HepG2 (cell line): ENCODE data around the gene CD151. TPM values are rescaled to one million over a fixed set of nuclear protein-coding genes. Genes with fewer than 3 reads are reported as not detected.
A peak's percentile ranks its signal among the peaks of the same experiment; 100 is the strongest.

Source experiments
- CENPX ChIP-seq: sonication (generic); formaldehyde crosslinking; IDR thresholded peaks from 2 replicates; pipeline ENCODE4 v1.9.0; 2021; ENCODE audit warnings: mild to moderate bottlenecking, missing genetic modification reagents, moderate library complexity
- HOXA3 ChIP-seq: sonication (generic); formaldehyde crosslinking; IDR thresholded peaks from 2 replicates; pipeline ENCODE4 v1.5.0; 2020; ENCODE audit warnings: missing genetic modification reagents
- IKZF5 ChIP-seq: IDR thresholded peaks from 2 replicates; pipeline ENCODE4 v1.6.1; 2018; ENCODE audit warnings: missing genetic modification reagents, mild to moderate bottlenecking, missing compliant biosample characterization
- IRF1 ChIP-seq: sonication (generic); formaldehyde crosslinking; IDR thresholded peaks from 2 replicates; pipeline ENCODE4 v1.4.0; 2020; ENCODE audit warnings: low read depth, mild to moderate bottlenecking, missing genetic modification reagents
- KIAA2018 ChIP-seq: sonication (generic); formaldehyde crosslinking; IDR thresholded peaks from 2 replicates; pipeline ENCODE4 v1.5.0; 2020; ENCODE audit warnings: mild to moderate bottlenecking, missing genetic modification reagents, borderline replicate concordance
- MAFK ChIP-seq, 2 experiments: IDR thresholded peaks in 1 of 2; conservative IDR thresholded peaks in 1 of 2; 2 replicates each; pipeline ENCODE4 v1.6.1; 2011; ENCODE audit warnings: improper control_type of control experiment in 2 of 2, low read length in 2 of 2
- MATR3 ChIP-seq: sonication (generic); formaldehyde crosslinking; IDR thresholded peaks from 2 replicates; pipeline ENCODE4 v1.4.0; 2020; ENCODE audit warnings: missing genetic modification reagents
- MIXL1 ChIP-seq: IDR thresholded peaks from 2 replicates; pipeline ENCODE4 v1.6.1; 2016
- NFKBIZ ChIP-seq: IDR thresholded peaks from 2 replicates; pipeline ENCODE4 v1.6.1; 2018; ENCODE audit warnings: missing genetic modification reagents, missing compliant biosample characterization
- PRMT3 ChIP-seq: sonication (generic); formaldehyde crosslinking; IDR thresholded peaks from 2 replicates; pipeline ENCODE4 v1.8.1; 2022; ENCODE audit warnings: low read depth, mild to moderate bottlenecking, moderate library complexity, missing genetic modification reagents, borderline replicate concordance
- RAD51 ChIP-seq: fragments of 450-650 bp; IDR thresholded peaks from 2 replicates; pipeline ENCODE4 v1.6.1; 2016; ENCODE audit warnings: borderline replicate concordance
- SIN3B ChIP-seq: fragments of 150-350 bp; IDR thresholded peaks from 2 replicates; pipeline ENCODE4 v1.6.1; 2014; ENCODE audit warnings: low read length
- SIX1 ChIP-seq: sonication (generic); formaldehyde crosslinking; IDR thresholded peaks from 2 replicates; pipeline ENCODE4 v1.4.0; 2020; ENCODE audit warnings: missing genetic modification reagents, borderline replicate concordance
- SMC3 ChIP-seq: IDR thresholded peaks from 2 replicates; pipeline ENCODE4 v1.6.1; 2011; ENCODE audit warnings: low read length, improper control_type of control experiment
- SUZ12 ChIP-seq: fragments of 150-350 bp; IDR thresholded peaks from 2 replicates; pipeline ENCODE4 v1.6.1; 2014; ENCODE audit warnings: low read depth, low read length
- THAP9 ChIP-seq: sonication (generic); formaldehyde crosslinking; IDR thresholded peaks from 2 replicates; pipeline ENCODE4; 2020; ENCODE audit warnings: missing genetic modification reagents, mild to moderate bottlenecking, borderline replicate concordance
- ZNF367 ChIP-seq: sonication (generic); formaldehyde crosslinking; IDR thresholded peaks from 2 replicates; pipeline ENCODE4 v1.4.0; 2020; ENCODE audit warnings: missing genetic modification reagents, borderline replicate concordance
- polyA plus RNA-seq, 8 experiments: library from polyadenylated mRNA; depleted of rRNA in 3 of 8; stranded (reverse) in 7 of 8; unstranded in 1 of 8; fragments of >200 nt; fragmentation: Illumina TruSeq in 4 of 8; extraction: Trizol in 4 of 8; gene quantifications; 2 replicates each; pipeline versions ENCODE4 v1.2.1 to v1.2.3, GENCODE V29; 2011 to 2016; ENCODE audit warnings: low read depth in 4 of 8, missing spikeins in 1 of 8, mixed read lengths in 1 of 8; ENCODE audit not compliant: insufficient read depth in 1 of 8
- total RNA-seq, 5 experiments: library from RNA; depleted of rRNA; stranded (reverse); fragments of >200 nt; fragmentation: Illumina TruSeq; extraction: Trizol; gene quantifications; 2 replicates each; pipeline ENCODE4 v1.2.3, GENCODE V29; 2016; ENCODE audit warnings: low read depth in 1 of 5

CD151 gene
- total and polyA plus RNA-seq, 2 of the 13 experiments (the other 11 are each of a cell fraction or from before 2014, with no cell fraction given): 125 to 197 TPM

GRCh38 chr11:809287-810039, 23.3 kb upstream of the CD151 start, which contains the start of gene RPLP2 (continued):
- TF ChIP-seq MAFK (conservative IDR thresholded peaks at IDR 0.05 in 1 of 2, IDR thresholded peaks at IDR 0.05 in 1 of 2; ENCODE audit: low read length in 2 of 2) (no peak), SIN3B (peak; percentile 49; the same call in 1 of the 2 replicates), KIAA2018 (CRISPR knock-in tag) (no peak), IRF1 (CRISPR knock-in tag) (no peak), CENPX (no peak), SIX1 (CRISPR knock-in tag) (no peak), HOXA3 (CRISPR knock-in tag) (peak; percentile 93), MIXL1 (CRISPR knock-in tag) (peak; percentile 35; the same call in 1 of the 2 replicates), RAD51 (no peak), MATR3 (CRISPR knock-in tag) (no peak), PRMT3 (CRISPR knock-in tag) (peak; percentile 12; the same call in 1 of the 2 replicates), SUZ12 (peak; percentile 60), ZNF367 (CRISPR knock-in tag) (no peak), IKZF5 (peak; percentile 67), SMC3 (no peak), THAP9 (CRISPR knock-in tag) (peak; percentile 96), NFKBIZ (CRISPR knock-in tag) (0 out of 2 replicates have a peak, but pooled peaks have one; percentile 13)
